RKO (cell line): ENCODE measurements around the gene HYDIN.

Experiments
- DNase-seq: peaks from one replicate; pipeline ENCODE4 v3.0.0-alpha.2; 2016; ENCODE audit warnings: low spot score

HYDIN gene

DNA sequence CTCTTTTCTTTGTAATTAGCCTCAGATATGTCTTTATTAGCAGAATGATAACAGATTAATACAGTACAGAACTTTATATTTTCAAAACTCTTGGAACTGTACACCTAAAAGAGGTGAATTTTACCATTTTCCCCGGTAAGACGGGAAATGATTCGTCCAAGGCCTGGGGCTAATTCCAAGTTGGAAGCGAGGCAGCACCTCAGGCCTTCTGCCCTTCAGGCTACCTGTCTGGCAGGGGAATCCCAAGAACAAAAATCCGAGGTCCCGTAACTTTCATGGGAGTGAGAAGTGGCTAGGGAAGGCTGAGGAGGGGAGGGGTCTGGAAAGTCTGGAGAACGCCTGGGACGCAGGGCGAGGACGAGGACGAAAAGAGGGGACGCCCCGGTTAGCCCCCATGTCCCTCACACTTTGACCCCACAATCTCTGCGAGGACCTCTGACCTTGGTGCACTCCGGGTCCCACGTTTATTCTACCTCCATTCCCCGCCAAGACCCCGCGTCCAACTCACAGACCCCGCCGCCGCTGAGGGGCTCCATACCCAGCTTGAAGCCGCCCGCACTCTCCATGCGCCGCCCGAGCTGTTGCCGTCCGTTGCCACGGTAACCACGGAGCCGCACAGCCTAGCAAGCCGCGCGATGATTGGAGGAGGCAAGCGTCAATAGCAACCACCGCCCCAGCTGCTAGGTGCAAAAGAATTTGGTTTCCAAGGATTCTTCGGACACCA is at the start of gene HYDIN:
Gene HYDIN, minus strand, starts transcription at position 601 of the 724 bp plus-strand sequence. CDS start 43,827 bp downstream, outside the sequence.
- DNase-seq: peak; percentile 82

DNA sequence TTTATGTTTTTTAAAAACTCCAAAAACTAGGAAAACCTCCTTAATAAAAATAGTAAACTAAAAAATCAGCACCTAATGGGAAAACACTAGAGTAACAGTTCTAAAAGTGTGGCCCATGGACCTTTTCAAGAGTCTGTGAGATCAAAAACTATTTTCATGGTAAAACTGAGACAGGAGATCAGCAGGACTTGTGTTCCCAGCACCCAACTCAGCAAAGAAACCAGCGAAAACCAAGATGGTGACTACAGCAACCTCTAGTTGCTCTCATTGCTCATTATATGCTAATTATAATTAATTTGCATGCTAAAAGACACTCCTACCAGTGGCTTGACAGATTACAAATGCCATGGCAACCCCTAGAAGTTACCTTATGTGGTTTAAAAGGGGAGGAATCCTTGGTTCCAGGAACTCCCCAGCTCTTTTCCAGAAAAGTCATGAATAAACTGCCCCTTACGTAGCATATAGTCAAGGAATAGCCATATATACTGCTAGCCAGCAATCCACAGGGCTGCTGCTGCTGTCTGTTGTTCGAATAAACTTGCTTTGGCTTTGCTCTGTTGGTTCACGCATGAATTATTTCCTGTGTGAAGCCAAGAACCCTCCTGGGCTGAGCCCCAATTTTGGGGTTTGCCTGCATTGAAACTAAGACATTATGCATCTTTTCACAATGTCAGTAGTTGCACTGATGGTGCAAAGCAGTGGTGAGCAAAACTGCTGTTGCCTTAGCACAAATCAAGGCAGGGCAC is 46.2 kb upstream of the HYDIN start:
- no peak for DNase-seq

DNA sequence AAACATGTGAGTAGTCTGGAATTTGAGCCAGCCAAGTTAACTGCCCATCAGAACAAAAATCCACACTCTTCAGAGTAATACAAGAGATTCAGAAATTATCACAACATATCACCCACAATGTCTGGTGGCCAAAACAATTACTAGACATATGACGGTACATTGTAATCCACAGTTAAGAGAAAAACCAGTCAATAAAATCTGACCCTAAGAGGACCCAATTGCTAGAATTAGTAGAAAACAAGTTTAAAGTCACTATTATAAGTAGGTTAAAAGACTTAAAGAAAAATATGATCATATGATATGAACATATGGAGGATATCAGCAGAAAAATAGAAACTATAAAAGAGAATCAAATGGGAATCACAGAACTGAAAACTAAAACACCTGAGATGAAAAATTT is 42.9 kb upstream of the HYDIN start:
- no peak for DNase-seq

DNA sequence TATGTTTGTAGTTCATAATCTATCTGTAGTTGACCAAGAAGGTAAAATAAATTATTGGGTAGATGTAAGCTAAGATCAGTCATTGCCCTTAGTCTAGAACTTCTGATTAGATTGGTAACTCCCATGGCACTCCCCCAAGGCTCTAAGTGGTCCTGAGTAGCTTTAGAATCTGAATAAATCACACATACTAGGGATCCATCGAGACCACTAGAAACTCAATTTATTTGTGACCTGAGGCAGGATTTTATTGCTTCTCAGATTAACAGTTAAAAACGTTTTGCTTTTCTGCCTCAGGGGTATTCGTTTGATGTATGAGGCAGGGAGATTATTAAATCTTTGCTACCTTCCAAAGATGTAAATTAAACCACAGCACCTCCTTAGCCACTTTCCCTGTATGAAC is 33.8 kb upstream of the HYDIN start:
- DNase-seq: no peak

DNA sequence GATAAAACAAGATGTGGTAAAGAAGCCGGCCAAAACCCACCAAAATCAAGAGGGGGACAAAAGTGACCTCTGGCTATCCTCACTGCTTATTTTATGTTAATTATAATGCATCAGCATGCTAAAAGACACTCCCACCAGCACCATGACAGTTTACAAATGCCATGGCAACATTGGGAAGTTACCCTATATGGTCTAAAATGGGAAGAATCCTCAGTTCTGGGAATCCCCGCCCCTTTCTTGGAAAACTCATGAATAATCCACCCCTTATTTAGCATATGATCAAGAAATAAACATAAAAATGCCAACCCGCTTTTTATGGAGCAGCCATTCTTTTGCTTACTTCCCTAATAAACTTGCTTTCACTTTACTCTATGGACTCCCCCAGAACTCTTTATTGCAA is 33.1 kb upstream of the HYDIN start:
- no peak for DNase-seq

DNA sequence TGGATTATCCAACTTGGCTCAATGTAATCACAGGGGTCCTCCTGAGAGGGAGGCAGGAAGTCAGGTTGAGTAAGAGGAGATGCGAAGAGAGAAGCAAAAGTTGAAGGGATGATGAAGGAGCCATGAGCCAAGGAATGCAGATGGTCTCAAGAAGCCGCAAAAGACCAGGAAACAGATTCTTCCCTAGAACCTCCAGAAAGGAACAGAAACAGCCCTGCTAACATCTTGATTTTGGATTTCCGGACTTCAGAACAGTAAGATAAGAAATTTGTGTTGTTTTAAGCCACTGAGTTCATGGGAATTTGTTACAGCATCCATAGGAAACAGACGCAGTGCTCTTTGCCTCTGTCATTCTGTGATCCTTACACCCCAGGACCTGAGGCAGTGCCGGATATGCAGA is 31.9 kb upstream of the HYDIN start:
- no peak for DNase-seq

DNA sequence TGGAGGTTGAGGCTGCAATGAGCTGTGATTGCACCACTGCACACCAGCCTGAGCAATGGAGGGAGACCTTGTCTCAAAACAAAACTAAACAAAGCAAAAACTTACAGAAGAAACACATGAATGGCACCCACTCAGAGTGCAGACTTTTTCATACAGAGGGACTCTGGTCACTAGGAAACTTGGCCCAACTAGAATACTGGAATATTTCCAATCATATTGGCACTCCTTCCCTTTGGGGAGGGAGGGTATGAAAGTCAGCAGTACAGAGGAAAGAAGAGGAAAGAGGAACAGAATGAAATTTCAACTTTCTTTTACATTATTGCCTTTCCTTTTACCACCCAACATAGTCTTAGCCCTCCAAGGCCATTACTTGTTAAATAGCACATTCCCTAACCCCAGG is 30.5 kb upstream of the HYDIN start:
- no peak for DNase-seq

DNA sequence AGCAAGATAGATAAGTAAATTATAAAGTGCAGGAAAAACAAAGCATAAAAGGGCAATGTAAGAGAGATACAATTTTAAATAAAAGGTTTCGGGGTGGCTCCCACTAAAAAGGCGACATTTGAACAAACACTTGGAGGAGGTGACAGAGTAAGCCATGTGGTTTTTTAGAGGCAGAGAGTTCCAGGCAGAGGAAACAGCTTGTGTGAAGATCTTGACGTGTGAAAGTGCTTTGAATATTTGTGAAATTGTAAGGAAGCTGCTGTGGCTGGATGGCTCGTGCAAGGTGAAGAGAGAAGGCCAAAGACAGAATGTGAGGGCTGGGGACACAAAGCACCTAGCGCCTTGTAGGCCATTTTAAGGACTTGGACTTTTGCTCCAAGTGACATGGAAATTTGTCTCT is 28.6 kb upstream of the HYDIN start:
- DNase-seq: no peak

DNA sequence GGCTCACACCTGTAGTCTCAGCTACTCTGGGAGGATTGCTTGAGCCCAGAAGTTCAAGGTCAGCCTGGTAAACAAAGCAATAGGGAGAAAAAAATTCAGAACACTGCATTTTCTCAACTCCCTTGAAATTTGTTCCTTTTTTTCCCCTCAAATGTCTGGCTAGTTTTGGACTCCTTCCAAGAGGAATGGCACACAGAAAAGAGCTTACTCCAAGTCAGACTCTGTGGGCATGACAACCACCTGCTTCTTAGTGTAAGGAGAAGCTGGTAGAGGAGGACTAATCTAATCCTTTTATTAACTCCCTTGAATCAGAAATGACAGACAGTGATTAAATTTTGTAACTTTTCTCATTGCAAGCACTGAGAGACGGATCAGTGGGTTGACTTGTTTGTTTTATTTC is 27.9 kb upstream of the HYDIN start:
- DNase-seq: no peak

DNA sequence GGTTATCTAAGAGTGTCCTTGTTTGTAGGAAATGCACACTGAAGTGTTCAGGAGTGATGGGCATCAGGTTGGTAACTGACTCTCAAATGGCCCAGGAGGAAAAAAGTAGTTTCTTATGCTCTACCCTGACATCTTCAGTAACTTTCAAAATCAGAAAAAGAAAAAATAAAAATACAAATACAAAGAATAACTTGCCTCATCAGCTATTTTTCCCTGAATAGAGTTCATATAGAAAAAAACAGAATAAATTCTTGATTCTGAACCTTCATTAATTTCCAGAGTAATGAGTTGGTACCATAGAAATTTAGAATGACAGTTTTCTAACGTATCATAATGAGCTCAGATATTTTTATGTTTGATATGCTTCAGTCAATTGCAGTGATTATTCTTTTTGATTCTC is 27.2 kb upstream of the HYDIN start:
- no peak for DNase-seq

DNA sequence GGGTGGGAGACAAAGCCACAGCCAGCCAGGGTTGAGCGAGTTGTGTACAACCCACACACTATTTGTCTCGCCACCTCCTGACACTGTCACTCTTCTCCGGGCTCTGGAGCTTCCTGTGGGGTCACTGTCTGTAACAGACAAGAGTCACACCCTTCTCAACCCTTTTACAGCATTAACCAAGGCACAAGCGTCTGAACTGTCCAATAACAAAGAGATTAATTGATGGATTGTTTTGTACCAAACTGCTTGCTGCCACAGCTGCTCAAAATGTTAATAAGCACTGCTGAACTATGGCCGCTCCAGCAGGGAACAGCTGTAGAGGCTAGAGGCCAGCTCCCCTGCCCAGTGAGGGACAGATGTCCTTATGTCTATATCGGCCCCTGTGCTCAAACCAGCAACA is 25.2 kb upstream of the HYDIN start:
- DNase-seq: no peak

DNA sequence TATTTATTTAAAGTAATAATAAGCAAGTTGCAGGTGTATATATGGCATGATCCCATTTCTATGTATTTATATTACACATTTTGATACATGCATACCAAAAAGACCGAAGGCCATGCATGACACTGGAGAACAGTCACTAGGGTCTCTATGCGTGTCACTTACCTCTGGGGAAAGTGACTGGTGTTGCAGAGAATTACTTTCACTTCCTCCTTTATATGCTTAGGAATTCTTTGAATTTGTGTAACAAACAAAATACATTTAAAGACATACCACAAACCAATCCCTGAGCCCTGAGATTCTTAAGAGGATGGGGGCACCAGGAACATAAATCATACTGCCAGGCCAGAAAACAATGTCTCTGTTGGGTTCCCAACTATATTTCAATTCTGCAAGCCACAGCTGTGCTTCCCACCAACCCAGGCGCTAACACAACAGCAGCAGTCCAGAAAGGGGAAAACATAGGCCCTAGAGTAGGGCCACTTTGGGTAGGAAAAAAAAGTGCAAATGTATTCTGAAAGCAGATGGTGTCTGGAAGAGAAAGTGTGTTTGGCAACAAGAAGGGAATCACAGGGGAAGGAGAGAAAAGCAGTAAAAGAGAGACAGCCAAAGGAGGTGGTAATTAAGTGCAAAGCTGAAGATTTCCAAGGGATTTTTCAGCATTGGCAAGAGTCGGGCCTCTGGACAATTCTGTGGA is 24.5 kb upstream of the HYDIN start:
- no peak for DNase-seq

DNA sequence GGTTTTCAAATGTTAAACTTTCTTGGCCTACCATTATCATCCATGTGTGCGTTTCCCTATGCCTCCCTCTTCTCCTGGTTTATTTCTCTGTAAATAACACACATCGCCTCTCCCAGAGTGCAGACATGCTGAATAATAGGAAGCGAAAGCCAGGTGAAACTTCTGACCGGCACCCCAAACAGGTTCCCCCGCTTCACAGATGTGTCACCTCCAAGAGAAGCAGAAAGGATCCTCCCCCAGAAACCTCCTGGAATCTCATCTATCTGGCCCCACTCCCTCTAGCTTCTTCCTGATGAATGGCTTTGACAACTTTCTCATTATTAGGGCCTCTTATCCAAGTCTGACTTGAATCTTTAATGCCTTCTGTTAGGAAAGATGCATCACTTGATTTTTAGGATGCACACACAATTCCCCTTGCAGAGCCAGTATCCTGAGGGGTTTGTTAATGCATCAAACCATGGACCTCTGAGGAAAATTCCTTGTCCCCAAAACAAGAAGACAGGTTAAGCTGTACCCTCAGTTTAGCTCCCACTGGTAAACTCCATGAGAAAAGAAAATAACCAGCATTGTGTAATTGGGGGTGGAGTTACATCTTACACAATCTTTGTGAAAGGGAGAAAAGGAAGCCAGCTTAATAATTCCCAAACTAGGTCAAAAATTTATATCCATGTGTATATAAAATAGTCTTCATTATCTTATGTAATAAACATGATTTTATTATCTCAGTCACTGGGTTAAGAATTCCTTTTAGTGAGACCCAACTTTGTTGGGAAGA is 20.1 kb upstream of the HYDIN start:
- DNase-seq: no peak

DNA sequence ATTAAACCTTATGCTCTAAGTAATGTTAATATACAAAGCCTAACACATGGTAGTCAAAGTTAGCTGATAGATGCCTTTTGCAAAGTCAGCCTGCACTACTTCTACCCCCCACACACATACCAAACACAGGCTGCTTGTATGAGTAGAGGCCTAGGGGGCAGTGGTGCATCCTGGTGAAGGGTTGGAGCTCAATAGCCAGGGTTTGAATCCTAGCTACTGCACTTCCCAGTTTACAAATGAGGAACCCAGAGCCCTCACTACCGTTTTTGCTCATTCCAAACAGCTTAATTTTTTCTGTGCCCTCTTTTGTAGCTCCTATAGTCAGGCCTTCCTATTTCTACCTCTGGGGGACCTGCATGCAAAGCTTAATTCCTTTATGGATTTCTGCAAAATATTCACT is 18.9 kb upstream of the HYDIN start:
- no peak for DNase-seq

DNA sequence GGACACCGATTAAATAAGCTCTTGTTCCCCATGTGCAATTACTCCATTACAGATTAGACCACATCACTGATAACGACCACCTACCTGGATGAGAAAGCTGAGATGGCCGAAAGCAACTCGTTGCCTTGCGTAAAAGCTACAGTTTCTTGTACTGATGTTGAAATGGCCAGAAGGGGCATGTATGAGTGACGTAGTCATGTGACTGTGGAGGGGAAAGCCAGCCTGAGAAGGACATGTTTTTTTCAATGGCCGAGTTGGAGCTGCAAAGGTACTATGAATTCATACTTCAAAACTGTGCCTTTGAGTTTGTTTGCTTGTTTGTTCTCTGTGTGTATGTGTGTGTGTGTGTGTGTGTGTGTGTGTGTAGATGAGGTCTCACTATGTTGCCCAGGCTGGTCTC is 17.0 kb upstream of the HYDIN start:
- DNase-seq: no peak

DNA sequence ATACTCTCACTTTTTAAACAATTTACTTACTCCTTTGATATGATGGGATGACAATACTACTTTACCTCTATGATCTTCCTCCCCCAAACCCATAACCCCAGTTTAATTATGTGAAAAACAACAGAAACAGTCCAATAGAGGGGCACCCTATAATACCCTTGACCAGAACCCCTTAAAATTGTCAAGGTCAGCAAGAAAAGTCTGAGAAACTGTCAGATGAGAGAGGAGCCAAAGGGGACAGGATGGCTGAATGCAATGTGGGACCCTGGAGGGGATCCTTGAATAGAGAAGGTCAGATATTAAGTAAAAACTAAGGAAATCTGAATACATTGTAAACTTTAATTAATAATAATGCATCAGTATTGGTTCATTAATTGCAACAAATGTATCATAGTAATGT is 15.8 kb upstream of the HYDIN start:
- no peak for DNase-seq

DNA sequence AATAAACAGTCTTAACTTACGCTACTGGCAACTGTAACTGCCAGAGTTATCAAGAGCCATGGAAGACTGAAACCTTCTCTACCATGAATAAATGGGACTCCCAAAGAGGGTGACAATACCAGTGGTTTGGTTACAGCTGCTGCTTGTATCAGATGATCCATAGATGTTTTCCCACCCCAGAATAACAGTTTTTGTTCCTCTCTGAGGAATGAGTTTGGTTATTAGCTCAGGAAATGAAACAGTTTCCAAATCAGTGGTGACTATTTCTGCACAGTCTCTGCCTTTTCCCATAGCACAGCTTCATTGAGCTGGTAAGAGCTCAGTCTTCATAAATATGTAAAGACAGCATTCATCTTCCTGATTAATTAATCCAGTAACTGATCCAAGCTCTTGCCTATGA is 14.0 kb upstream of the HYDIN start:
- DNase-seq: no peak

DNA sequence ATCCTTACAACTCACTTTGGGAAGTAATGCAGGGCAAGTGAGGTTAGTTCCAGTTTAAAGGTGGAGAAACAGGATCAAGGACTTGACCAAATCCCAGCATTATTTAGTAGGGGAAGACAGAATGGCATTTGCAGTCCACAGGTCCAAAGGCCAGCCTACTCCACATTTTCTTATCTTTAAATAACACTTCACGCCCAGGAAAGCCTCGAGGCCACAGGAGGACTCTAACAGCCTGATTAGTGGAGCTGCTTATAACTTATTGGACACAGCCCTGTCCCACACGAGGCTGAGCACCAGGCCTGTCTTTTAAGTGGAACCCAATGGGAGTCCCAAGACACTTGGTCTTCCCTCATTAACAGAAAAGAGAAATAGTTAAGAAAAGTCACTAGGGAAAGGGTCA is 12.1 kb upstream of the HYDIN start:
- DNase-seq: no peak

DNA sequence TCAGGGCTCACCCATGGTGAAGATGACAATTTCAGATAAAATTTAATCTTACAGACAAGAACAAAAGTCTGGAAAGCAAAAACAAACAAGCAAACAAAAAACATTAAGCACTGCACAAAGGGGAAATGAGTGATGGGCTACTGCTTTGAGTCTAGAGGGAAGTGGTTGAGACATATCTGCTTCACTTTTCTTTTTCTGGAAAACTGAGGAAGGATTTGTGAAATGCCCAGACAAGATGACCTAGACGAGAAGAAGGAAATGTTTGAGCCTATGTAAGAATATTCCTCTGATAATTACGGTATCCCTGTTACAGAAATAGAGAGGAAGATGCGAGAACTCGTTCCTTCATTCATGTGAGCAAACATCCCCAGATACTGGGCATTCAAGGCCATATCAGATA is 11.5 kb upstream of the HYDIN start:
- DNase-seq: no peak

DNA sequence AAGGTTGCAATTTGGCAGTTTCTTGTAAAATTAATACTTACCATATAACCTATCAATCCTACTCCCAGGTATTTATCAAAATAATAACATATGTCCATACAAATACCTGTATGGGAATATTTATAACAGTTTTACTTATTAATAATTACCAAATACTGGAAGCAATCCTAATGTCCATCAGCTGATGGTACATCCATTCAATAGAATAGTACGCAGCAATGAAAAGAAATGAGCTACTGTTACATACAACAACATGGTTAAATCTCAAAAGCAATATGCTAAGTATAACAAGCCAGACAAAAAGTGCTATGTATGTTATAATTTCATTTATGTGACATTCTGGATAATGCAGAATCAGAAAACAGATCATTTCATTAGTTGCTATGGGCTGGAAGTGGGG is 1.2 kb downstream of the HYDIN start:
- no peak for DNase-seq

DNA sequence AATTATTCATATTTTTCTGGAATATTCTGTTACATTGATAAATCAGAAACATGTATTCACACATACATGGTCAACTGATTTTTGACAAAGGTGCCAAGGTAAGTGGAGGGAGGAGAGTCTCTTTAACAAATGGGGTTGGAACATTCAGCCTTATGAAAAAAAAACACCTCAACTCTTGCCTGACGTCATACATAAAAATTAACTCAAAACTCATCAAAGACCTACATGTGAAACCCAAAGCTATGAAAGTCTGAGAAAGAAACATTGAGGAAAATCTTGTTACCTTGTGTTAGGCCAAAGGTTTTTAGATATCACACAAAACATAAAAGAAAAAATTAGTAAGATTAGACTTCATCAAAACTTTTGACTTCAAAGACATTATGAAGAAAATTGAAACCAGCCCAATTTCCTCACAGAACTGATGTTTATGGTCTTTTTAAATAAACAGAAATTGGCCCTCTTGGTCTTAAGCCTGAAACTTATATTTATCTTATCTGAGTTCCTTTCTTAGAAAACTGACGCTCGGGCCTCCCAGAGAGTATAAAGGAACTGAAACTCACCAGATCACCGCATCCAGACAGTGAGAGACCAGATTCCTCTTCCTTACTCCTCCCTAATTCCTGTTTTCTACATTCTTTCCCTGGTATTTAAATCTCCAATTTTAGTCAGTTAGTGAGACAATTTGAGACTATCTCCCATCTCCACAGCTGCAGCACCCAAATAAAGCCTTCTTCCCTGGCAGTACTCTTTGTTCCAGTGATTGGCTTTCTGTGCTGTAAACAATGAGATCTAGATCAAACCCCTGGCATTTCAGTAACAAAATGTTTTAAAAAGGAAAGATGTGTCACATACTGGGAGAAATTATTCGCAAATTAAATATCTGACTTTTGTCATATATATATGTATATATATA is 4.0 kb downstream of the HYDIN start:
- DNase-seq: no peak
